ENCODE data around the gene POU2AF1. TPM values are rescaled to one million over a fixed set of nuclear protein-coding genes. Genes with fewer than 3 reads are reported as not detected.
"Not testable (repeated sequence)": the region's sequence is repeated elsewhere in the genome, so short reads cannot be mapped to it uniquely, and the experiment has no call there.

The POU2AF1 gene
- total RNA-seq, 1 donor from 2014 or later: 81.0 TPM

DNA sequence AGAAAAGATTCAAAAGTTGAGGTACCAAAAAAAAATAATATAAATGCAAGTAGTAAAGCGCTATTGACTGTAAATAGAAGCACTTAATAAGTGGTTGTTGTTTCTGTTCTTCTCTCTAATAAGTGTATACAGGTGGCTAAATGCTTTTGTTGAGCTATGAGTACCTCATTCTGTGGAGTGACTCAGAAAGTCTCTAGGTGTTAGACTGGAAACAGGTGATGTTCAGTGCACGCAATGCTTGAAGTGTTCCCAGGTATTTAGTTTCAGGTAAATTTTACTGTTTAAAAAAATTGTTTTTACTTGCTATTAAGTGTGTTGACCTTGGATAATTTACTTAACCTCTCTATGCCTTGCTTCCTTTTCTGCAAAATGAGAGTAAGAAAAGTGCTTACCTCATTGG, 56.5 kb downstream of the POU2AF1 start:
- no peaks in the 10 kb centered on the region for H3K4me1 Mint-ChIP-seq (ENCODE audit: low read depth)
- no peaks in the 10 kb centered on the region for H3K36me3 Mint-ChIP-seq (ENCODE audit: low read depth)
- H3K4me3 Mint-ChIP-seq: no peak overlapping the region
- H3K27ac Mint-ChIP-seq: no peak overlapping the region
- DNase-seq (ENCODE audit: low spot score): no peak
- H3K9me3 Mint-ChIP-seq: no peaks in the 10 kb centered on the region
- intact Hi-C loops (cut with micrococcal nuclease): no loop called here
- H3K27me3 Mint-ChIP-seq (ENCODE audit: insufficient read depth): peaks cover 10% of the 10 kb centered on the region

DNA sequence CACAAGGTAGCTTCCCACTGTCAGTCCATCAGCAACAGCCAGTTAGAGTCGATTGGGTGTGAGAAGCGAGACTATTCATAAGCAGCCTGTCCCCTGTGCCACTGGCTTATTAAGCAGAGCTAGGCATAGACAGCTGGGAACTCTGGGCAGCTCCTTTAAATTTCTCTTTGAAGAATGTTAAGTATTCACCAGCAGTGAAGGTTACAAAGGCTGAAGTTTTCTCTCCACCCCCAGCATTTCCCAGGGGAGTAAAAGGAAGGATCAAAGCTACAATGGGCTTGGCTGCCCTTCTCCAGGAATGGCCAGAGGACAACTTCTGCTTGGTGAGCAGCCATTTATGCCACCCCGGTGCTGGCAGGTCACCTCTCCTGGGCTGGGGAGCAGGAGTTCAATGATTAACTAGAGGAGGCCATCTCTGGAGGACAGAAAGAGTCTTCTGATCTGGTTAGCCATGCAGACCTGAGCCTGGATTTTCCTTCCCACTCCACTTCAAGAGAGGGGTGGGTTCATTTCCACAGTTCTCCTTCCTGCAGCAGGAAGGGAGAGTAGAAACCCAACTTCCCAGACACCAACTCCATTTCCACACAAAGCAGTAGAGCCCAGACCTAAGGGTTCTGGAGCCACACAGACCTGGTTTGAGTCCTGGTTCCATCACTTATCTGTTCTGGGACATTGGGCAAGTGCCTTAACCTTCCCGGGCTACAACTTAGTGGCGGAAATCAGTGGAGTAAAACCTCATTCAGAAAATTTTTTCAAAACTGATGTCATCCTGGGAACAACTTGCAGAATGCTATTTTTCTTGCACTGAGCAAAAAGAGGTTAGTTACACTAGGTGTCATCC, 58.1 kb downstream of the POU2AF1 start:
- Mint-ChIP-seq H3K4me3 (no peak overlapping the region), H3K4me1 (ENCODE audit: low read depth) (no peaks in the 10 kb centered on the region), H3K27me3 (ENCODE audit: insufficient read depth) (peaks cover 15% of the 10 kb centered on the region), H3K36me3 (ENCODE audit: low read depth) (no peaks in the 10 kb centered on the region), H3K9me3 (no peaks in the 10 kb centered on the region), H3K27ac (no peak overlapping the region)
- intact Hi-C loops (cut with micrococcal nuclease): no loop called here
- no peak for DNase-seq (ENCODE audit: low spot score)

DNA sequence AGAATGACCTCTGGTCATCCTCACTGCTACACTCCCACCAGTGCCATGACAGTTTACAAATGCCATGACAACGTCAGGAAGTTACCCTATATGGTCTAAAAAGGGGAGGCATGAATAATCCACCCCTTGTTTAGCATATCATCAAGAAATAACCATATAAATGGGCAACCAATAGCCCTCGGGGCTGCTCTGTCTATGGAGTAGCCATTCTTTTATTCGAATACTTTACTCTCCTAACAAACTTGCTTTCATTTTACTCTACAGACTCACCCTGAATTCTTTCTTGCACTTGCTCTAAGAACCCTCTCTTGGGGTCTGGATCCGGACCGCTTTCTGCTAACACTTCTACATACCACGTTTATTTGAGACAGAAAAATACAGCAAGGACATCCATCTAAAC, 58.9 kb downstream of the POU2AF1 start:
- intact Hi-C loops (cut with micrococcal nuclease); H3K9me3 Mint-ChIP-seq; H3K27ac Mint-ChIP-seq: not testable (repeated sequence)

DNA sequence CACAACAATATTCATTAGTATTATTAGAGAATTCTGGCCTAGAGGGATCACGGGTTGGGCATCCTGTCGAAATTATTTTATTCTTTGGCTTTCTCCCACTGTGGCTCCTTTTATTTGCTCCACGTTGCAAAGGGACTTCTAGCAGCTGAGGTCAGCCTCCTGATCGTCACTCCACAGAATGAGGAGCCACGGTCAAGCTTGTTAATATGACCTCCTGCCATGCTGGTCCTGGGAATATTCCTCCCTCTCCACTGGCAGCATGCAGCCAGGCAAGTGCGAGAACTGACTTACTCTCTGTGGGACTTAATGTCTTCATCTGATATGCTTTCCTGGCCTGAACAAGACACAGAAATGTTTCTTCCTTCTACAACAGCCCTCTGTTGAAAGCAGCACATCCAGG, 59.8 kb downstream of the POU2AF1 start:
- Mint-ChIP-seq H3K27ac (no peak overlapping the region), H3K4me3 (no peak overlapping the region), H3K4me1 (ENCODE audit: low read depth) (no peaks in the 10 kb centered on the region), H3K9me3 (peaks cover 6% of the 10 kb centered on the region), H3K36me3 (ENCODE audit: low read depth) (no peaks in the 10 kb centered on the region), H3K27me3 (ENCODE audit: insufficient read depth) (peaks cover 27% of the 10 kb centered on the region)
- DNase-seq (ENCODE audit: low spot score): no peak
- intact Hi-C loops (cut with micrococcal nuclease): no loop called here

More for the DNA sequence above, 58.9 kb downstream of the POU2AF1 start:
- not testable (repeated sequence) for H3K36me3 Mint-ChIP-seq (ENCODE audit: low read depth); DNase-seq (ENCODE audit: low spot score); H3K4me3 Mint-ChIP-seq; H3K4me1 Mint-ChIP-seq (ENCODE audit: low read depth)
- H3K27me3 Mint-ChIP-seq (ENCODE audit: insufficient read depth): peaks cover 21% of the 10 kb centered on the region

DNA sequence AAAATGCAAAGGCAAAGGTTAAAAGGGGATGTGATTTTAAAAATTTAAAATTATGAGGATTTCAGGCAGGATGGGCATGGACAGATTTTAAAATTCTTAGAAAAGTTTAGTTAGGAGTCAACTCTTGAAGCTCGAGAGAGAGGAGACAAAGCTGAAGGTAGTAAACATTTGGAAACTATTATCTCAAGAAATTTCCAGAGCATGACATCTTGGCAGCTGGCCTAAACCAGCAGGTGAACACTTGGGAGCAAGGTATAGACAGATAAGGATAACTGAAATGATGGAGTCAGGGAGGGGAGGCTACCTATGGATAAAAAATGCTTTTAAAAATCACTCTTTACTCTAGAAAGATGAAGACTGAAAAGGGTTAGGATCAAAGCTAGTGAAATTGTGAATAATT, 67.0 kb downstream of the POU2AF1 start:
- intact Hi-C loops (cut with micrococcal nuclease): no loop called here
- Mint-ChIP-seq H3K4me3 (no peak overlapping the region), H3K36me3 (ENCODE audit: low read depth) (no peaks in the 10 kb centered on the region), H3K27ac (no peak overlapping the region), H3K4me1 (ENCODE audit: low read depth) (no peaks in the 10 kb centered on the region), H3K27me3 (ENCODE audit: insufficient read depth) (peaks cover 32% of the 10 kb centered on the region), H3K9me3 (peaks cover 12% of the 10 kb centered on the region)
- no peak for DNase-seq (ENCODE audit: low spot score)

DNA sequence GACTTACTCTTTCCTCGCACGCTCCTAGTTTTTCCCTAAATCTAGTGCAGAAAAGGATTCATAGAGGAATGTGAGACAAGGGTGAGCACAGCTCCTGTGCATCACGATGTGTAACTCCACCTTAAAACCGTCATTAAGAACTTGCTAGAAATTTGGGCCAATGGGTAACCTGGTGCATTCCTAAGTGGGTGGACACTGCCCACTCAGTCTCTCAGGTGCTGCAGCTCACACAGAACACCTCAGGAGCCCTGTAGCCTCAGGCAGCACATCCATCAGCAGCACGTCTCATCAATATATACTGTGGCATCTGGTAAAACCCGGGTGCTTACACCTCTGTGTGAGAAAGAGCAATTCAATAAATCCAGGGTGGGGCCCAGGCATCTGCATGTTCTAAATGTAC, 68.4 kb downstream of the POU2AF1 start:
- H3K36me3 Mint-ChIP-seq (ENCODE audit: low read depth): no peaks in the 10 kb centered on the region
- H3K4me1 Mint-ChIP-seq (ENCODE audit: low read depth): no peaks in the 10 kb centered on the region

DNA sequence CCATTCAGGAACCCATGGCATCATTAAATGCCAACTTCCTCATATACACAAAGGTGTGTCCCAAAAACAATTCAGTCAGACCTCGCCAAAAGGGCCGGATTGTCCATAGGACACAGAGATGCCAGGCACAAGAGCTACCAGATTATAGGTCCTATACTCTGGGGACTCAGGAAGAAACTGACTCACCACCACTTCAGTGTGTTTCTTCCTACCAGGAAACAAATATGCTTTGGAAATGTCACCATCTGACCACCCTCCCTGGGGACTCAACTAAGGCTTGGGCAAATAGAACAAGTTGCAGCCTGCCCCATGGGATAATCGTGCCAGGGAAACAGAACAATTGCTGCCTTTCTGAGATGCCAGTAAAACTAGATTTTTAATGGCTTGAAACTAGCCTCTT, 69.0 kb downstream of the POU2AF1 start:
- no peak for DNase-seq (ENCODE audit: low spot score)
- intact Hi-C loops (cut with micrococcal nuclease): no loop called here
- Mint-ChIP-seq H3K36me3 (ENCODE audit: low read depth) (no peaks in the 10 kb centered on the region), H3K9me3 (peaks cover 12% of the 10 kb centered on the region), H3K27me3 (ENCODE audit: insufficient read depth) (peaks cover 35% of the 10 kb centered on the region), H3K27ac (no peak overlapping the region), H3K4me1 (ENCODE audit: low read depth) (no peaks in the 10 kb centered on the region), H3K4me3 (no peak overlapping the region)

More for the DNA sequence above, 68.4 kb downstream of the POU2AF1 start:
- DNase-seq (ENCODE audit: low spot score): no peak
- intact Hi-C loops (cut with micrococcal nuclease): no loop called here
- H3K27ac Mint-ChIP-seq: no peak overlapping the region
- no peak overlapping the region for H3K4me3 Mint-ChIP-seq
- H3K27me3 Mint-ChIP-seq (ENCODE audit: insufficient read depth): peaks cover 34% of the 10 kb centered on the region
- H3K9me3 Mint-ChIP-seq: peaks cover 12% of the 10 kb centered on the region

DNA sequence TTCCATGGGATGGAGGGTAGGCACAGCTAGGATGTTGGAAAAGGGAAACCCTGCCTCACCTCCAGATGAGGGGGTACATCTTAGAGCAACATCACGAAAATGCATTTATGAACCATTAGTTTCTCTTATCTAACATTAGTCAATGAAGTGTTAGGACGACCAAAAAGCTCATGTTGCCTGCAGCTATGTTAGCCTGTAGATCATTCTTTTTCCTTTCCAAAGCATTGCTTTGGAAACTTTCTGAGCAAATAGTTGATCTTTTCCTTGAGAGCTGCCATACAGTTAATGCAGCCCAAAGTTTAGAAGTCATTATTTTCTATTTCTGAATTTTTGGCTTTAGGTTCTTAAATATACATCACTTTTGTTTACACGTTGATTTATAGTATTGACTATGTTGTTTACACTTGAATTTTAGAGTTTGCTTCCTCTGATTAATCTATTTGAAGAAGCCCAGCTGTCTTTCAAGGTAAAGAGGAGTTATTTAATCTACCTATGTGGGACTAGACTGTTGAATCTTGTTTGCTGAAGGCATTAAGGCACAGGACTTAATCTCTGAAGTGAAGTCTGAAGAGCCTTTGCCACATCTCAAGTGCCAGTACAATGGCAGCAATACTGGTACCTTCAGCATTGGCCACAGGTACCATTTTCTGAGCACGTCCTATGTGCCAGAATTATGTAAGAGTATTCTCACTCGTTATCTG, 69.7 kb downstream of the POU2AF1 start:
- no peak overlapping the region for H3K27ac Mint-ChIP-seq
- peaks cover 36% of the 10 kb centered on the region for H3K27me3 Mint-ChIP-seq (ENCODE audit: insufficient read depth)
- H3K36me3 Mint-ChIP-seq (ENCODE audit: low read depth): no peaks in the 10 kb centered on the region
- intact Hi-C loops (cut with micrococcal nuclease): no loop called here
- H3K9me3 Mint-ChIP-seq: peaks cover 7% of the 10 kb centered on the region
- H3K4me3 Mint-ChIP-seq: no peak overlapping the region
- H3K4me1 Mint-ChIP-seq (ENCODE audit: low read depth): no peaks in the 10 kb centered on the region
- DNase-seq (ENCODE audit: low spot score): no peak

DNA sequence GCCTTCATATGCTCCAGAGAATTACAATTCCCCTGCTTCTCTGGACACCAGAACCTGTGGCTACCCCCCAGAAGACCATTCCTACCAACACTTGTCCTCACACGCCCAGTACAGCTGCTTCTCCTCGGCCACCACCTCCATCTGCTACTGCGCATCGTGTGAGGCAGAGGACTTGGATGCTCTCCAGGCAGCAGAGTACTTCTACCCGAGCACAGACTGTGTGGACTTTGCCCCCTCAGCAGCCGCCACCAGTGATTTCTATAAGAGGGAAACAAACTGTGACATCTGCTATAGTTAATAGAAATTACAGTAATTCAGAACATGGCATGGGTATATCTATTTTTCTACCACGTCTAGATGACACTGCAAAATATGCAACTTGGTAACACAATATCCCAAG, 70.9 kb downstream of the POU2AF1 start:
- Mint-ChIP-seq H3K27ac (no peak overlapping the region), H3K9me3 (peaks cover 2% of the 10 kb centered on the region), H3K4me1 (ENCODE audit: low read depth) (no peaks in the 10 kb centered on the region), H3K36me3 (ENCODE audit: low read depth) (no peaks in the 10 kb centered on the region), H3K27me3 (ENCODE audit: insufficient read depth) (peaks cover 36% of the 10 kb centered on the region), H3K4me3 (no peak overlapping the region)
- no peak for DNase-seq (ENCODE audit: low spot score)
- intact Hi-C loops (cut with micrococcal nuclease): no loop called here

DNA sequence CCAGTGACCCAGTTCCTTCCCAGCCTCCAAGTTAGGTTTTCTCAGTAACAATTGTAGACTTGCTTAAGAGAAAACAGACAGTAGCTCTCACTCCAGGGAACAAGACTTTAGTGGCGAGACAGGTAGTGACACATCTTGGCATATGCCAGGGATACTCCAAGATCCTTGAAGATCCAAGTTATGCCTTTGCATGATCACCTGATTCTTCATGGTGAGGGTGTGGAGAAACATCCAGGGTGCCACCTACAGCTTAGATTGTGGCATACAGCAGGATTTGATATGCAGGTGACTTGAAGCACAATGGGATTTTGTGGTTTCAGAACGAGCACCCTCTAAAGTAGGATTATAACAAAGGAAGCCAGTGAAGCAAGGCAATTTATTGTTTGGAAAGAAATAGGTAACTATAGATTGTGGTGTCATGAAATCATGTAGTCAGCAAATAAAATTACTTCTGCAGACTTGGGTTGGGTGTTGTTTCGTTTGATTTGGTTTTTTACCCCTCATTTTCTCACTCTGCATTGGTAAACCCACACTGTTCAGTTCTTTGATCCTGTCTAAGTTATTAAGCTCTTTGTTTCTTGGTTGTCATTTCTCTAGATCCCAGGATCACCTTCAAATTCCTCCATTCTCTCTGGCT, 71.5 kb downstream of the POU2AF1 start:
- Mint-ChIP-seq H3K36me3 (ENCODE audit: low read depth) (no peaks in the 10 kb centered on the region), H3K4me3 (no peak overlapping the region), H3K4me1 (ENCODE audit: low read depth) (no peaks in the 10 kb centered on the region), H3K9me3 (no peaks in the 10 kb centered on the region), H3K27me3 (ENCODE audit: insufficient read depth) (peaks cover 38% of the 10 kb centered on the region), H3K27ac (no peak overlapping the region)
- DNase-seq (ENCODE audit: low spot score): no peak
- intact Hi-C loops (cut with micrococcal nuclease): no loop called here

DNA sequence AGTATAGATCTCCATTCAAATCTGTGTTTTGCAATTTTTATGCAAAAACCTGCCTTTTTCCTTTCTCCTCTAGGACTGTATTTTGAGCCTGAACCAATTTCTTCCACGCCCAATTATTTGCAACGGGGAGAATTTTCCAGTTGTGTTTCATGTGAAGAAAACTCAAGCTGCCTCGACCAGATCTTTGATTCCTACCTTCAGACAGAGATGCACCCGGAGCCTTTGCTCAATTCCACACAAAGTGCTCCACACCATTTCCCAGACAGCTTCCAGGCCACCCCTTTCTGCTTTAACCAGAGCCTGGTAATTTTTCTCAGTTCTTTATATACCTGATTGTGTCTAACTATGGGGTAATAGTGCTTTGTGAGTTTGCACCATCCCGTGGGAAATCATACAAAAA, 72.8 kb downstream of the POU2AF1 start:
- H3K9me3 Mint-ChIP-seq: no peaks in the 10 kb centered on the region
- H3K27me3 Mint-ChIP-seq (ENCODE audit: insufficient read depth): peaks cover 51% of the 10 kb centered on the region
- H3K4me3 Mint-ChIP-seq: no peak overlapping the region
- intact Hi-C loops (cut with micrococcal nuclease): no loop called here
- no peaks in the 10 kb centered on the region for H3K36me3 Mint-ChIP-seq (ENCODE audit: low read depth)
- no peak overlapping the region for H3K27ac Mint-ChIP-seq
- H3K4me1 Mint-ChIP-seq (ENCODE audit: low read depth): no peaks in the 10 kb centered on the region
- DNase-seq (ENCODE audit: low spot score): no peak

DNA sequence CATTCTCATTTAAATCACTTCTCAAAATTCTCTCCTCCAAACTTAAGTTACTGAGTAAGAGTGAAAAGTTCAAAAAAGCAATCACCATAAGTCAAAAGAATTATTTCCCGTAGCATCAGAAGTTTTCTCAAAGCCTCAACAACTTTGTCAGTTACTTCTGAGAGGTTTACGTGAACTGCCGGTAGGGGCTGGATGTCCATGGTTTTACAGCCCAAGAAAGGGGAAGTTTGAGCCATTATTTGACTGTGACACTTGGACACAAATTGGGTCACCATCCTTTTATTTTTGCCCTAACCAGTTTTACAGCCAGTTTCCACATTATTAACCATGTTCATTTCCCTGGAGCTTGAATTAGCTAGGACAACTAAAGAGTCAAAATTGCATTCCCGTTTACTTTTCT, 73.2 kb downstream of the POU2AF1 start:
- intact Hi-C loops (cut with micrococcal nuclease): no loop called here
- H3K27ac Mint-ChIP-seq: no peak overlapping the region
- DNase-seq (ENCODE audit: low spot score): no peak
- H3K4me3 Mint-ChIP-seq: no peak overlapping the region
- no peaks in the 10 kb centered on the region for H3K9me3 Mint-ChIP-seq
- no peaks in the 10 kb centered on the region for H3K4me1 Mint-ChIP-seq (ENCODE audit: low read depth)
- H3K36me3 Mint-ChIP-seq (ENCODE audit: low read depth): no peaks in the 10 kb centered on the region
- H3K27me3 Mint-ChIP-seq (ENCODE audit: insufficient read depth): peaks cover 54% of the 10 kb centered on the region

DNA sequence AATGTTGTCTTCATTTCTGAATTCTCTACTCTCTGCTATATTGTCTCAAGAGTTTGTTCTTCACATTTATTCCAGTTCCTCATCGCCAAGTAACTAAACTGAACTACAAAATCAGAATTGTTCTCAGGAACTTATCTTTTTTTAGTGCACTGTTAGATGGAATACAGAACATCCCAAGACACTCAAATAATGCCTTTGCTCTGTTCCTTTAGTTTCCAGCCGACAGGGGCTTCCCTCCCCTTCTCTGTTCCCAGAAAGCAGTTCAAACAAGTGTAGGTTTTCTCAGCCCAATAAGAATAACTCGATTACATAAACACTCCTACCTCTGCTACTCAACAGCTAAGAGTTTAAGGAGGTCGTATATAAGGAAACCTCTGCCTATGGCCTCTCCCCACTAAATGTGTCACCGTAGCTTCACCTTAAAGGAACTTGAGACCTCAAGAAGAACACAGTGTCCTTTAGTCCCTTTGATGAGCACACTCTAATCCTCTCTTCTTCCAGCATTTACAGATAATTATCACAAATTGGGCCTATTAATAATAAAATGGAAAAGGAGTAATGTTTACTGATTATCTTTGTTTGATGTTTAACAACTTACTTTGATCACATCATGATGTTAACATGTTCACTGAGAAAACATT, 73.8 kb downstream of the POU2AF1 start:
- Mint-ChIP-seq H3K27me3 (ENCODE audit: insufficient read depth) (peaks cover 55% of the 10 kb centered on the region), H3K9me3 (no peaks in the 10 kb centered on the region), H3K4me3 (no peak overlapping the region), H3K27ac (no peak overlapping the region), H3K4me1 (ENCODE audit: low read depth) (no peaks in the 10 kb centered on the region), H3K36me3 (ENCODE audit: low read depth) (no peaks in the 10 kb centered on the region)
- DNase-seq (ENCODE audit: low spot score): no peak
- intact Hi-C loops (cut with micrococcal nuclease): no loop called here
